GM15510 (cell line): ENCODE results near the gene MIGA1.

Source experiments
- POLR2A ChIP-seq: IDR thresholded peaks from 3 replicates; pipeline ENCODE4 v1.6.1; 2011; ENCODE audit warnings: borderline replicate concordance; ENCODE audit not compliant: insufficient read length; ENCODE audit errors: extremely low read depth

Gene MIGA1, protein sequence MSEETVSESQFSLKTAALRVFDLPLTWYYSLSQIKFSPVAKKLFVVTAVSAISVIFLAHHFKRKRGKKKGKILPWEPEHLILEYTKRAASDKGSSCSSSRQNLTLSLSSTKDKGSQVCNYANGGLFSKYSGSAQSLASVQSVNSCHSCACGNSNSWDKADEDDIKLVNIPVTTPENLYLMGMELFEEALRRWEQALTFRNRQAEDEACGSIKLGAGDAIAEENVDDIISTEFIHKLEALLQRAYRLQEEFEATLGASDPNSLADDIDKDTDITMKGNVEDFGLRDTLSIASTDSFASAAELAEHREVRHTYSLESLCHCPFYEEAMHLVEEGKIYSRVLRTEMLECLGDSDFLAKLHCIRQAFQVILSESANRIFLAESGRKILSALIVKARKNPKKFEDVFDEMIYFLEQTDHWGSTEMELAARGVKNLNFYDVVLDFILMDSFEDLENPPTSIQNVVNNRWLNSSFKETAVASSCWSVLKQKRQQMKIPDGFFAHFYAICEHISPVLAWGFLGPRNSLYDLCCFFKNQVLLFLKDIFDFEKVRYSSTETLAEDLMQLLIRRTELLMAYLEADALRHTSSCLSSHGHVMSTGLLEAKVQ

DNA sequence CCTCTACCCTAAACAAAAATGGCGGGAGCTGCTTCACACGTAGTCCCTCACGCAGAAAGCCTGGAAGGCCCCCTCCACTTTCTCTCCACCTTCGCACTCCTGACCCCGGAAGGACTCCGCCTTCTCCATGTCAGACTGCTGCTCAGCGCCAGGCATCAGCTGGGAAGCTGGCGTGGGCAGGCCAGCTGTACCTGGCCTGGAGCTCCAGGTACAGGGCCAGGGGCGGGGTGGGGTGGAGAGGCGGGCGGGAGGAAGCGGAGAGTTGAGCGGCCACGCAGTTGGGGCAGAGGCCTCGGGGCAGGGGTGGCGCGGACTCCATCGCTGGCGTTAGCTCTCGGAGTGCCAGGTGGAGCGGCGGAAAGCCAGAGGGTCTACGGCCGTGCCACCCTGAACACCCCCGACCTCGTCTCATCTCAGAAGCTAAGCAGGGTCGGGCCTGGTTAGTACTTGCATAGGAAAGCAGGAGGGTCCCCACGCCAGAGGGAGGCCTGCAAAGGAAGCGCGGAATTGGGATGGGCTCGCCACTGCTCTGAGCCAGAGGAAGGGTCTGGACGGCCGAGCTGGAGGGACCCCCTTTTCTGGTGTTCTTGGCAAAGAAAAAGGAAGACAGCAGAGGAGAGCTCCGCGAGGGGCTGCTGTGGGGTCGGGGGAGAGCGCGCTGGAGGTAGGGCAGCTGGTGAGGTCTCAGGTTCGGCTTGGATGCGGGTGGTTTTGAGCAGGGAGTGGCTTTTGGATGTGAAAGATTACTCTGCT, at the start of gene MIGA1:
Gene MIGA1 (plus strand): TSS at position 121 of the 753 bp plus-strand sequence. CDS start 3,604 bp downstream, outside the sequence.
- peak; percentile 63 for TF ChIP-seq POLR2A

DNA sequence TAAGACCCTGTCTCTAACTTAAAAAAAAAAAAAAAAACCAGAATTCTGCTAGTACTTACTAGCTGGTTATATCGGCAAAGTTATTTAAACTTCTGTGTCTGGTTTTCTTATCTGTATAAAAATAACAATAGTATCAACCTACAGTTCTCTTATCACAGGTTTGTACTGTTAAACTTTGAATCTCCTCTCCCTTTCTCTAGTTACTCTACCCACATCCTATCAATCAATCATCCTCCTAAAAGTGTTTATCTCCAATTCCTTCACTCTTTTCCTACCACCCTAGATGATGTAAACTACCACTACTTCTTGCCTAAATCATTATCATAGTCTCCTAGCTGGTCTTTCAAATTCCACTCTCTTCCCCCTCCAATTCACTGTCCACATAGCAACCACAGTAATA, 47.4 kb upstream of the MIGA1 start:
- TF ChIP-seq POLR2A = no peak

DNA sequence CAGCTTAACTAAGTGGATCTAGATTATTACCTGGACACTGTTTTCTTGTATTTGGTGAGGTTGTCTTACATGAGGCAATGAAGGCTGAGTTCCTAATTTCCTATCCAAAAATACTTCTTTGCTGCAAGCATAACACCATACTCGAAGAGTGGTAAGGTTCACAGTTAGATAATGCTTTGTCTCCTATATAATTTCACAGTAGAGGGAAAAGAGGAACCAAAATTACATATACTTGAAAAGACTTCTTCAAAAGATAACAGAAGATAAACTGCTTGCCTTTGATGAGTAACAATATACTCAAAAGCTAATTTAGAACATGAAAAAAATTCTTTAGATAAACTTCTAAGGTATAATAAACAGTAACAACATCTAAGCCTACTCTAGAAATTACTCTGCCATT, 40.2 kb upstream of the MIGA1 start:
- TF ChIP-seq POLR2A = no peak

DNA sequence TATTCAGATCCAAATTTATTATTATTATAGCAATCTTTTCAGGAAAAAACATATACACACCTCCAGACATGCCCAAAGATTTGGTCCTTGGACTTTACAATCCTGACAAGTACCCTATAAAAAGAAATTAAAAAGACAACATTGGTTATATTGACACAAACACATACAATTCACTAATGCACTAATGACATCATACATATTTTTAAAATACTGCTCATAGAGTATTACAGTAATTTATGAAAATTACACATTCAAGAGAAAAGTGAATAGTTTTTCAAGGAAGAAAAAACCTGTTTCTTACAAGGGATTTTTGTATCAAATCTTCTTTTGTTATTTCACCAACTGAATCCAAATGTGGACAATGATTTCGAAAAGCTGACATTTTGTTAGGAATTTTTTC, 38.1 kb upstream of the MIGA1 start:
- TF ChIP-seq POLR2A = no peak

DNA sequence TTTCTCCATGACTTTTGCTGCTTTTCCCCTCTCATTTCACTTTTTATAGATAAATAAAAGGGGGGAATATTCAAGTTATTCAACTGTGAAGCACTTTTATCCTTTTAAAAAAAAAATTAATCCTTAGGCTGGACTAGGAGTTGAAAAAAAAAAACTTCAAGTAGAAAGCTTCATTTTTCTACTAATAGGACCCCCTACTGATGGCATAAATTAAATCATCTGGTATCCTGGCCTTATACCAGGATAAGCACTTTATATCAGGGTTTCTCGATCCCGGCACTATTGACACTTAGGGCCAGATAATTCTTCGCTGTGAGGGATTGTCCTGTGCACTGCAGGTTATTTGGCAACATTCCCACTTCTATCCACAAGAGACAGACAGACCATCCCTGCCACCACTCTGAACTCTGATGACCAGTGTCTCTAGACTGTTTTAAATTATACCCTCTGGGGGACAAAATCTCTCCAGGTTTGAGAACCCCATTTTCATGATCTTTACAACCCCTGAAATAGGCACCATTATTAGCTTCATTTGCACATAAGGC, 37.4 kb upstream of the MIGA1 start:
- no peak for TF ChIP-seq POLR2A

DNA sequence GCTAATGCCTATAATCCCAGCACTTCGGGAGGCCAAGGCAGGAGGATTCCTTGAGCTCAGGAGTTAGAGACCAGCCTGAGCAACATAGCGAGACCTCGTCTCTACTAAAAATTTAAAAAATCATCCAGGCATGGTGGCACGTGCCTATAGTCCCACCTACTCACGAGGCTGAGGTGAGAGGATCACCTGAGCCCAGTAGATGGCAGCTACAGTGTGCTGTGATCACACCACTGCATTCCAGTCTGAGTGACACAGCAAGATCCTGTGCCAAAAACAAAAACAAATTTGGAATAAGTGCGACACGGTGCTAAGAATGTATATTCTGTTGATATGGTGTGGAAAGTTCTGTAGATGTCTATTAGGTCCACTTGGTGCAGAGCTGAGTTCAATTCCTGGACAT, 34.9 kb upstream of the MIGA1 start:
- TF ChIP-seq POLR2A = no peak

DNA sequence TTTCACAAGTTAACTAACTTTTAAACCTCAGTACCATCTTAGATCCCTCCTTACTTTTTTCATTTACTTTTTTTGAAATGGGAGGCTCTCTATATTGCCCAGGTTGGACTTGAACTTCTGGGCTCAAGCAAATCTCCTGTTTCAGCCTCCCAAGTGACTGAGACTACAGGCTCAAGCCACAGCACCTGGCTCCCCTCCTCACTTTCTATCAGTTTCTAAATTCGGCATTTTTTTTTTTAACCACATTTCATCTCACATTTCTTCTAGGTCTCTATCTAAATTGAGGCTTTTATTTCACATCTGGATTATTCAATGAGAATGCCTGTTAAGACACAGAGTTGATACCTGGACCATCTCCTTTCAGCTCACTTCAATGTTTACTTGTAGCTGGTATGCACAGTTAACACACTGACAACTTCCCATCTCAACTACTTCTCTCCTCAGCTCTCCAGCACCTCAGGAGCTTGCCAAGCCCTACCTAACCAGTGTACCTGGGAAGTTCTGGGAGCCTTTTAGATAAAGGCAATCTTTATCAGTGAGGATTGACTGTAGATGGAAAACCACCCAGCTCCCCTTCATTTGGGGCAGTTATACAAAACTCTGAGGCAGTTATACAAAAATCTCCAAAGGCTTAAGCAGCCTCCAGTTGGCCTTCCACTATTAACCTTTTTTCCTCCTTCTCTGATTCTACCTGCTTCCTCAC, 23.2 kb upstream of the MIGA1 start:
- TF ChIP-seq POLR2A = no peak

DNA sequence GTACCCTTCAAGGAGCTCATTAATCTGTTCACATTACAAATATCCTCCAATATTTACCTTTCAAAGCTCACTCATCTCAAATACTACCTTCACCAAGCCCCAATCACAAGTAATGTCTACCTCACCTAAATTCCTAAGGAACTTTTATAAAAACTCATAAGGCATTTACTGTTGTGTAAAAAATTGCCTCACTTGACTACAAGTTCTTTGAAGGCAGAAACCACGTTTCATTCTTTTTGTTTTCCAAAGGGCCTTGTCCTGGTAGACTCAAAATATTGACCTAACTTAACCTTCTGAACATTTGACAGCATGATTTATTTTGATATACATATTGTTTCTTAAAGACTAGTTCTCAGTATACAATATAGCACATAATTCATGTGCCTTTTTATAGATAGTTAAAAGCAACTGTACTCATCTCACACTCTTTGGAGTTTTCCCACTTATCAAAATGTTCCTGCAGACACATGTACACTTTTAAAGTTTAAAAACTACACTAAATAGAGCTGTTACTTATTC, 22.3 kb upstream of the MIGA1 start:
- no peak for TF ChIP-seq POLR2A

DNA sequence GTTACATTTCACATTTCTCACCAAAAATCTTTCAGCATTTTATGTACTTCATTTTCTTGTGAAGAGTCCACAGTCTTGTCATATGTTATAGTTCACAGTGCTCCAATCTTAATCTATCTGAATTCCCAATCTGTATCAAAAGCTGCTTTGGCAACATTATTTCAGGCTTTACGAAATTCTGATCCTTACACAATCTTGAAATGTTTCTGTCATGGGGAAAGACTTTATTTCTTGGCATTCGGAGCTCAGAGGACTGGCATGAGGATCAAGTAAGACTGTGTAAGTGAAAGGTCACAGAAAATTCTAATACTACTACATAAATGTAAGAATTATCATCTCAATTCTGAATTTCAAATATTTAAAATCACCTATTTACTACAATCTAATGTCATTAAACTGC, 21.8 kb upstream of the MIGA1 start:
- TF ChIP-seq POLR2A = no peak

DNA sequence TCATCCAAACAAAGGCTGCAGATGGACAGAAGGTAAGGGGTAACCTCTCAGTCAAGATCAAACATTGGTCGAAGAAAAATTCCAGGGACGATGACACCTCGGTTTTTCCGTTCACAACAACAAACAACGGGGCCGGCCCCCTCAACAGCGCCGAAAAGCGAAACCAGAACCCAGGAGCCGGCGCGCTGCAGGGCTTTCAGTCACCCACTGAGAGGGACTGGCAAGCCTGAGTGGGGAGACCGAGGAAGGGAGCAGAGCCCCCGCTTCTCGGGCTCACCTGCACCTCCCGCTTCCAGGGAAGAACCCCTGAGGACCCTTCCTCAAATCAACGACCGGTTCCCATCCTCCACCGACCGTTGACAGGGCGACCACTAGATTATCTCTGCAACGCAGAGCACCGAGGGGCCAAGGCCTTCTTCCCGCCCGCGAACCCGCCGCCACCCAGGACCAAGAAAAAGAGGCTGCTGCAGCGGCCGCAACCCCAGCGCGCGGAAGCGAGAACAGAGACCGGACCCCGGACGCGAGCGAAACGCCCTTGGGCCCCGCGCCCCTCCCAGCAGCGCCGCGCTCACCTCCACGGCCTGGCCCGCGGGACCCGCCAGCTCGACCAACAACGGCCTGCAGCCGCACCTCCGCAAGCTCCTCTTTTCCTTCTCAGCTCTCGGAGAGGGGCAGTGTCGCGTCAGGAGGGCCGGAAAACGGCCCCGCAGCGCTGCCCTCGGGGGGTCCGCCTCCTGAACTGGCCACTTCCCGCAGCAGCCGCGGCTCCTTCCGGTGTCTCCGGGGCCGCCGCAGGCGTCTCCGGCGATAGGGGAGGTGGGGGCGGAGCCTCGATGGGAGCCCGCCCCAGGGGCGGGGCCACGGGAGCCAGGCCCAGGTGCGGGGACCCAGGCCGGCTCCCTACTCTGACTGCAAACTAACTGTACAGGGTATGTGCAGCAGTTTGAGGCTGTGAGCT, 20.1 kb upstream of the MIGA1 start, which contains the start of gene USP33:
Gene USP33 (minus strand): TSS at position 782 of the 958 bp plus-strand sequence. CDS start 18,155 bp downstream, outside the sequence.
- peak; percentile 65 for TF ChIP-seq POLR2A

DNA sequence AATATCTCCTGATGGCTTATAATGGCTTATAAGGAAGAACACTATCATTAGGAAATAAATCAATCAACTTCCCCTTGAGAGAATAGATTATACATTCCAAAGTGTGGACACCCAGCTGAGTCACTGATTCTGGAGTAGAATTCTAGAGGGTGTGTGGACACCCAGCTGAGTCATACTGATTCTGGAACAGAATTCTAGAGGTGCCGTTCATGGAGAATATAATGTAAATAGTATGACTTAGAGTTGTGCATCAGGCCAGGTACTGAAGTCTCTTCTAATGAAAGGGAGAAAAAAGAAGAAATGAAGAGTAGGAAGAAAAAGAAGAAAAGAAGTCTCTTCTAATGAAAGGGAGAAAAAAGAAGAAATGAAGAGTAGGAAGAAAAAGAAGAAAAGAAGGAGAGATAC, 17.4 kb upstream of the MIGA1 start:
- TF ChIP-seq POLR2A = no peak

DNA sequence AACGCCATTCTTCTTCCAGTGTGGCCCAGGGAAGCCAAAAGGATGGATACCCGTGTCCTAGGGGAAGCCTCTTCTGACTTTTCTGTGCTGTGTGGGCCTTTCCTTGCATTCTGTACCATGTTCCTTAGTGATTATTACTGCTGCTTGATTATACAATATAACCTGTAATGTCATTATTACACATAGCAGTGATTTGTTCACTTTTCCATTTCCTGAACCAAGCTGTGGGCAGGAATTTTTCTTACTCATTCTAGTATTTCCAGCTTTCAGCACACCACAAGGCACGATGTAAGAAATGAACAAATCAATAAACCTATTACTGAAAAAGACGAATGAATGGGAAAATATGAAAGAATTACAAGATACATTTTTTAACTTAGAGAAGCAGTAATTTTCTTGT, 11.4 kb upstream of the MIGA1 start:
- TF ChIP-seq POLR2A = no peak
